HEK293T (cell line): ENCODE results near the gene FAM200B.

ENCODE experiments used
- FOXM1 ChIP-seq: fragments of 450-650 bp; IDR thresholded peaks from 2 replicates; pipeline ENCODE4 v1.6.1; 2017; ENCODE audit warnings: mild to moderate bottlenecking, borderline replicate concordance
- L3MBTL2 ChIP-seq: fragments of 450-650 bp; conservative IDR thresholded peaks from 2 replicates; pipeline ENCODE4 v1.6.1; 2016; ENCODE audit warnings: mild to moderate bottlenecking
- NFRKB ChIP-seq: fragments of 450-650 bp; IDR thresholded peaks from 2 replicates; pipeline ENCODE4 v1.6.1; 2016; ENCODE audit warnings: mild to moderate bottlenecking, moderate library complexity
- PKNOX1 ChIP-seq: fragments of 450-650 bp; IDR thresholded peaks from 2 replicates; pipeline ENCODE4 v1.6.1; 2016
- SP1 ChIP-seq: fragments of 450-650 bp; IDR thresholded peaks from 2 replicates; pipeline ENCODE4 v1.6.1; 2017

GRCh38 chr4:15714141-15714540, 32.5 kb downstream of the FAM200B start:
- no peak for TF ChIP-seq FOXM1
- no peak for TF ChIP-seq NFRKB
- no peak for TF ChIP-seq PKNOX1
- no peak for TF ChIP-seq L3MBTL2
- TF ChIP-seq SP1, result no peak
